Uterus (tissue), 4 donors: ENCODE results near the gene ZC3H12D. TPM values are rescaled to one million over a fixed set of nuclear protein-coding genes. Genes with fewer than 3 reads are reported as not detected.

Source experiments
- DNase-seq, 2 donors: peaks; one replicate each; pipeline ENCODE4 v3.0.0-alpha.2; 2019 to 2020
- H3K27ac ChIP-seq, 2 donors: fragments of 200-600 bp; sonication (generic); 1 replicate in 1 of 2; 2 replicates in 1 of 2; pipeline ENCODE4 v1.5.1; 2016 to 2018
- H3K27me3 ChIP-seq, 2 donors: fragments of 200-600 bp; sonication (generic); one replicate each; pipeline ENCODE4 v1.5.1; 2018 to 2019; ENCODE audit warnings: control low read depth in 1 of 2
- H3K36me3 ChIP-seq, 2 donors: fragments of 200-600 bp; sonication (generic); one replicate each; pipeline ENCODE4 v1.5.1; 2019; ENCODE audit warnings: control low read depth in 1 of 2
- H3K4me1 ChIP-seq, 2 donors: fragments of 200-600 bp; sonication (generic); one replicate each; pipeline ENCODE4 v1.5.1; 2018 to 2019; ENCODE audit warnings: control low read depth in 1 of 2
- H3K4me3 ChIP-seq, 2 donors: fragments of 200-600 bp; sonication (generic); 1 replicate in 1 of 2; 2 replicates in 1 of 2; pipeline ENCODE4 v1.5.1; 2018 to 2019; ENCODE audit warnings: mild to moderate bottlenecking in 1 of 2
- H3K9me3 ChIP-seq, 2 donors: fragments of 200-600 bp; sonication (generic); one replicate each; pipeline ENCODE4 v1.5.1; 2019; ENCODE audit warnings: control low read depth in 1 of 2
- CTCF ChIP-seq, 4 experiments: fragments of 200-600 bp in 2 of 4; fragments of 450-650 bp in 2 of 4; sonication (generic) in 2 of 4; IDR thresholded peaks; one replicate each; pipeline ENCODE4 v1.5.1; 2016 to 2019; ENCODE audit warnings: antibody characterized with exemption in 4 of 4, mild to moderate bottlenecking in 2 of 4, moderate library complexity in 1 of 4
- POLR2A ChIP-seq, 2 donors: fragments of 450-650 bp; IDR thresholded peaks; one replicate each; pipeline ENCODE4 v1.6.1; 2016; ENCODE audit warnings: antibody characterized with exemption in 2 of 2, mild to moderate bottlenecking in 1 of 2, moderate library complexity in 1 of 2
- intact Hi-C: fragments of 100-400 bp; cut with DNase I; formaldehyde crosslinking; loops from one replicate; pipeline ENCODE4 v1.15.1; 2023; ENCODE audit warnings: low total_unique reads
- total RNA-seq, 4 donors: library from RNA; depleted of rRNA in 3 of 4; stranded (reverse); fragments of >200 nt in 3 of 4; gene quantifications; one replicate each; pipeline versions ENCODE4 v1.1.0 to v1.2.4, GENCODE V29; 2014 to 2023
- donor health status: DM: yes; HTN: yes; CAD: no.

ZC3H12D gene
- total RNA-seq, 4 donors from 2014 or later: 0.26 to 1.7 (median 0.40) TPM; not detected in 1

DNA sequence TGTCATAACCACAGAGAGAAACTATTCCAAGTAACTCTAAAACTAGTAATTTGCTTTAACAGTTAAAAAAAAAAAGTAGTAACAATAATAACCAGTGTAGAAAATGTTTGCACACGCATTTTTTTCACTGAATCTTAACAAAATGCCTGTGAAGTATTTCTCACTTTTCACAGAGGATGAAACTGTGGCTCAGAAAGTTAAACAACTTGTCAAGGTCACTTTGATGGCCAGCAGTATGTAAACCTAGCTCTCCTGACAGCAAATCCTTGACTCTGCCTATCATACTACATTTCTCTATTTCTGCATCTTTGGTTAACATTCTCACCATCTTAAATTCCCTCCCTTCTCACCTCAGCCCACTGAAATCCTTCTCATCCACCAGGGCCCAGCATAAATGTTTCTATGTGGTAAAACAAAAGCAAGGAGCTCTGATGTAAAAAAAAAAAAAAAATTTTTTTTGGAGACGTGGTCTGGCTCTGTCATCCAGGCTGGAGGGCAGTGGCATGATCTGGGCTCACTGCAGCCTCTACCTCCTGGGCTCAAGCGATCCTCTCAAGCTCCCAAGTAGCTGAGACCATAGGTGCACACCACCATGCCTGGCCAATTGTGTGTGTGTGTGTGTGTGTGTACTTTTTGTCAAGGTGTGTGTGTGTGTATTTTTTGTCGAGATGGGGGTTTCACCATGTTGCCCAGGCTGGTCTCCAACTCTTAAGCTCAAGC lies 26.1 kb upstream of the ZC3H12D start:
- Histone ChIP-seq H3K27me3 (no peaks in the 10 kb centered on the region), H3K4me3 (no peak overlapping the region), H3K36me3 (no peaks in the 10 kb centered on the region), H3K4me1 (no peaks in the 10 kb centered on the region), H3K27ac (no peak overlapping the region), H3K9me3 (no peaks in the 10 kb centered on the region)
- TF ChIP-seq POLR2A (IDR thresholded peaks at IDR 0.05) (no peak), CTCF (IDR thresholded peaks at IDR 0.05) (no peak)
- intact Hi-C loops: loop anchor here (10.0 kb wide), 1 partner anchor 486 kb away; no protein-coding TSS in a partner anchor
- no peak for DNase-seq

DNA sequence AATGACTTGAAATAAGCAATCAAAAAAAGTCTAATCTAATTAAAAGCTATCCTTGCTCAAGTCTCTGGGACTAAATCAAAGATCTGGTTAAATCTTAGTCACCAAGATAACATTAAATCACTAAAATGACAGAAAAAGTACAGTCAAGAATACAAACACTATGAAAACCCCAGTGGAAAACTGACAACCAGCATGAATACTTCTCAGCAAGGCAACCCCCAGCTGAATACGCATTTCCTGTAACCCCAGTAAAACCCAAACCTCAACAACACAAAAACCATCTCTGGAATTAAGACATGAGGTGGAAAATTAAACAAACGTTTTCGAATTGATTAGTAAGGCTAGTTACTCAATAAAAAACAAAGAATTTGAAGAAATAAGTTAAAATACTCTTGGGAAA lies 23.7 kb upstream of the ZC3H12D start:
- no peak overlapping the region for H3K27ac ChIP-seq
- intact Hi-C loops: no loop called here
- no peaks in the 10 kb centered on the region for H3K27me3 ChIP-seq
- H3K36me3 ChIP-seq: no peaks in the 10 kb centered on the region
- H3K4me3 ChIP-seq: no peak overlapping the region
- no peaks in the 10 kb centered on the region for H3K4me1 ChIP-seq
- no peaks in the 10 kb centered on the region for H3K9me3 ChIP-seq
- TF ChIP-seq CTCF (IDR thresholded peaks at IDR 0.05): no peak
- no peak for TF ChIP-seq POLR2A (IDR thresholded peaks at IDR 0.05)
- DNase-seq: no peak

DNA sequence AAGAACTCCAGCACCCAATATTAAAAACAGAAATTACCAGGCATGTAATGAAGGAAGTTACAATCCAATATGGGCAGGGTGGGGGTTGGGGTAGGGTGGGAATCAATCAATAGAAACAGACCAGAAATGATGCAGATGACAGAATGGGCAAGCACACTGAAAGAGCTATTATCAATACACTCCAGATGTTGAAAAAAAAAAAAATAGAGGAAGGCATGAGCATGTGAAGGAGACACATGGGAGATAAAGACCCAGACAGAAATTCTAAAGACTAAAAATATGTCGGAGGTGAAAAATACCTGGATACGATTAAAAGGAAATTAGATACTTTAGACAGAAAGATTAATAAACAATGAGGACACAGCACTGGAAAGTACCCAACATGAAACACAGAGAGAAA lies 19.1 kb upstream of the ZC3H12D start:
- TF ChIP-seq POLR2A (IDR thresholded peaks at IDR 0.05) (no peak), CTCF (IDR thresholded peaks at IDR 0.05) (no peak)
- Histone ChIP-seq H3K4me1 (no peaks in the 10 kb centered on the region), H3K27ac (no peak overlapping the region), H3K27me3 (no peaks in the 10 kb centered on the region), H3K36me3 (no peaks in the 10 kb centered on the region), H3K9me3 (no peaks in the 10 kb centered on the region), H3K4me3 (no peak overlapping the region)
- intact Hi-C loops: no loop called here
- no peak for DNase-seq

DNA sequence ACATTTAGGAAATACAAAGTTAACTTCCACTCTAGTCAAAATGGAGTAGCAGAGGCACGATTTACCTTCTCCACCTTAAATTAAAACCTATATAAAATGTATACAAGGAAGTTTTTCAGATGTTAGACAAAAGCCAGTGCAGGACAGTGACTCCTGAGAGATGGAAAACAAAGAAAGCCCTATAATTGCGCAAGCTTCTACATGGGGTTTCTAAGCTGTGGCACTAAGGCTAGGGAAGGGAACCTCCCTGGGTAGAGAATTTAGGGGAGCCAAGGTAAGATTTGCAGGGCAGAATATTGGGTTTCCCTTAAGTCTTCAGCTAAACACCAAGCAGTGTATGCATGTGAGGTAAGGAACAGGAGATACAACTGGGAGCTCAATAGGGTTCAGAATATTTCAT lies 18.5 kb upstream of the ZC3H12D start:
- Histone ChIP-seq H3K27me3 (no peaks in the 10 kb centered on the region), H3K4me3 (no peak overlapping the region), H3K27ac (no peak overlapping the region), H3K9me3 (no peaks in the 10 kb centered on the region), H3K36me3 (no peaks in the 10 kb centered on the region), H3K4me1 (no peaks in the 10 kb centered on the region)
- no peak for DNase-seq
- TF ChIP-seq CTCF (IDR thresholded peaks at IDR 0.05): no peak
- no peak for TF ChIP-seq POLR2A (IDR thresholded peaks at IDR 0.05)
- intact Hi-C loops: no loop called here

- H3K4me1 ChIP-seq: no peaks in the 10 kb centered on the region
- intact Hi-C loops: no loop called here
Measured at GRCh38 chr6:149501768-149502167, 17.0 kb upstream of the ZC3H12D start.

More at GRCh38 chr6:149501768-149502167, 17.0 kb upstream of the ZC3H12D start:
- Histone ChIP-seq H3K4me3 (no peak overlapping the region), H3K9me3 (no peaks in the 10 kb centered on the region), H3K36me3 (no peaks in the 10 kb centered on the region), H3K27ac (no peak overlapping the region), H3K27me3 (no peaks in the 10 kb centered on the region)
- no peak for DNase-seq
- TF ChIP-seq POLR2A (IDR thresholded peaks at IDR 0.05) (no peak), CTCF (IDR thresholded peaks at IDR 0.05) (no peak)
